IMR-90 (cell line): ENCODE results near the gene PADI2. TPM values are rescaled to one million over a fixed set of nuclear protein-coding genes. Genes with fewer than 3 reads are reported as not detected.

Experiments used
- ATAC-seq: fragments of 200-7000 bp; cut with Tn5 transposase; 2 replicates; pipeline ENCODE4 v1.9.1; 2020; ENCODE audit warnings: low read depth, mild to moderate bottlenecking, moderate library complexity
- BruUV-seq: library from RNA; stranded (reverse); fragments of 400-500 nt; replicated peaks from 2 replicates; lab custom pipeline; 2021; lab: Mats Ljungman, UMichigan
- CTCF ChIA-PET: fragments of 300-600 bp; formaldehyde crosslinking; extraction: SDS; loops from one replicate; lab custom pipeline; 2021; ENCODE audit warnings: antibody characterized with exemption; lab: Yijun Ruan, JAX
- POLR2A ChIA-PET: fragments of 300-600 bp; sonication (Branson Sonifier 250); formaldehyde crosslinking; loops from one replicate; lab custom pipeline; 2022; ENCODE audit warnings: antibody characterized with exemption; ENCODE audit not compliant: unreplicated experiment; lab: Charles Lee
- DNase-seq: peaks from one replicate; pipeline ENCODE4 v3.0.0; 2013
- H2AFZ ChIP-seq: replicated peaks from 2 replicates; pipeline ENCODE3; 2013; ENCODE audit warnings: low read length, mild to moderate bottlenecking; ENCODE audit not compliant: poor library complexity
- H2AK5ac ChIP-seq: 2 replicates; pipeline ENCODE4 v1.6.1; 2013; ENCODE audit warnings: low read depth, low read length, inconsistent platforms
- H2AK9ac ChIP-seq: replicated peaks from 2 replicates; pipeline ENCODE3; 2013; ENCODE audit warnings: mild to moderate bottlenecking, low read depth, low read length, moderate library complexity; ENCODE audit not compliant: poor library complexity
- H2BK120ac ChIP-seq: 2 replicates; pipeline ENCODE4 v1.6.1; 2013; ENCODE audit warnings: low read depth, low read length, inconsistent platforms
- H2BK15ac ChIP-seq: 3 replicates; pipeline ENCODE4 v1.6.1; 2013; ENCODE audit warnings: low read depth, low read length, inconsistent platforms
- H2BK20ac ChIP-seq: 2 replicates; pipeline ENCODE4 v1.6.1; 2013; ENCODE audit warnings: low read depth, mild to moderate bottlenecking, inconsistent platforms, low read length, moderate library complexity
- H2BK5ac ChIP-seq: 2 replicates; pipeline ENCODE4 v1.6.1; 2013; ENCODE audit warnings: mild to moderate bottlenecking, low read depth, low read length, inconsistent platforms; ENCODE audit not compliant: poor library complexity, severe bottlenecking
- H3K14ac ChIP-seq: replicated peaks from 2 replicates; pipeline ENCODE4 v1.6.1; 2013; ENCODE audit warnings: low read depth, low read length, inconsistent platforms
- H3K18ac ChIP-seq: 2 replicates; pipeline ENCODE4 v1.6.1; 2013; ENCODE audit warnings: low read depth, low read length, control low read depth
- H3K23ac ChIP-seq: 2 replicates; pipeline ENCODE4 v1.6.1; 2013; ENCODE audit warnings: low read depth, low read length, inconsistent platforms
- H3K27ac ChIP-seq: 2 replicates; pipeline ENCODE4 v1.5.1; 2013; ENCODE audit warnings: mild to moderate bottlenecking, control low read depth, low read length; ENCODE audit not compliant: insufficient read depth
- H3K27me3 ChIP-seq: 2 replicates; pipeline ENCODE4 v1.6.1; 2013; ENCODE audit warnings: low read length; ENCODE audit not compliant: control insufficient read depth, insufficient read depth
- H3K36me3 ChIP-seq: 2 replicates; pipeline ENCODE4 v1.6.1; 2013; ENCODE audit warnings: low read length, mixed read lengths; ENCODE audit not compliant: control insufficient read depth, insufficient read depth
- H3K4ac ChIP-seq: 2 replicates; pipeline ENCODE4 v1.6.1; 2013; ENCODE audit warnings: low read depth, low read length, inconsistent platforms
- H3K4me1 ChIP-seq: 2 replicates; pipeline ENCODE4 v1.6.1; 2013; ENCODE audit warnings: low read length, mixed read lengths; ENCODE audit not compliant: control insufficient read depth, insufficient read depth
- H3K4me2 ChIP-seq: 2 replicates; pipeline ENCODE4 v1.6.1; 2013; ENCODE audit warnings: low read depth, mild to moderate bottlenecking, control low read depth, low read length, moderate library complexity
- H3K4me3 ChIP-seq: 2 replicates; pipeline ENCODE4 v1.5.1; 2013; ENCODE audit warnings: low read depth, mild to moderate bottlenecking, control low read depth, low read length, moderate library complexity; ENCODE audit not compliant: insufficient read depth
- H3K56ac ChIP-seq: 2 replicates; pipeline ENCODE4 v1.6.1; 2013; ENCODE audit warnings: low read length, inconsistent platforms; ENCODE audit not compliant: insufficient read depth; ENCODE audit errors: extremely low read depth
- H3K79me1 ChIP-seq, 2 experiments: 2 replicates each; pipeline ENCODE4 v1.6.1; 2013; ENCODE audit warnings: low read length in 2 of 2, inconsistent platforms in 1 of 2, low read depth in 1 of 2
- H3K9ac ChIP-seq: 2 replicates; pipeline ENCODE4 v1.6.1; 2013; ENCODE audit warnings: low read depth, low read length, control low read depth
- H3K9me1 ChIP-seq: 2 replicates; pipeline ENCODE4 v1.6.1; 2013; ENCODE audit warnings: low read length, inconsistent platforms; ENCODE audit not compliant: insufficient read depth
- H3K9me3 ChIP-seq: 2 replicates; pipeline ENCODE4 v1.6.1; 2013; ENCODE audit warnings: low read length; ENCODE audit not compliant: control insufficient read depth, insufficient read depth
- H4K20me1 ChIP-seq: 2 replicates; pipeline ENCODE4 v1.6.1; 2013; ENCODE audit warnings: low read length, inconsistent platforms; ENCODE audit not compliant: insufficient read depth
- H4K5ac ChIP-seq: 2 replicates; pipeline ENCODE4 v1.6.1; 2013; ENCODE audit warnings: mild to moderate bottlenecking, low read depth, low read length, control low read depth
- H4K8ac ChIP-seq, 2 experiments: 2 replicates each; pipeline ENCODE4 v1.6.1; 2013; ENCODE audit warnings: low read depth in 2 of 2, low read length in 2 of 2, control low read depth in 1 of 2, inconsistent platforms in 1 of 2
- H4K91ac ChIP-seq: 2 replicates; pipeline ENCODE4 v1.6.1; 2013; ENCODE audit warnings: low read depth, low read length, inconsistent platforms; ENCODE audit not compliant: insufficient read depth
- POLR2A ChIP-seq: IDR thresholded peaks from 2 replicates; pipeline ENCODE4 v1.6.1; 2012; ENCODE audit warnings: mild to moderate bottlenecking, low read depth, low read length
- WGBS, 2 experiments: methylation state at CpG; one replicate each; pipeline versions ENCODE4 v1.1.5 to v1.1.7; 2013; ENCODE audit warnings: missing lambda C conversion rate in 2 of 2; ENCODE audit not compliant: insufficient read length in 1 of 2; ENCODE audit errors: extremely low coverage in 2 of 2; 5-methylcytosine and 5-hydroxymethylcytosine counted together
- dilution Hi-C: fragments of 300-500 bp; cut with HindIII; formaldehyde crosslinking; loops from one replicate; pipeline ENCODE4 v1.14.3; 2018; ENCODE audit warnings: low sequenced_read_pairs; ENCODE audit not compliant: unreplicated experiment
- in situ Hi-C: fragments of 300-500 bp; cut with MboI; formaldehyde crosslinking; loops from 3 replicates; pipeline ENCODE4 v1.14.3; 2019; ENCODE audit warnings: low sequenced_read_pairs, inconsistent platforms, mixed read lengths
- intact Hi-C: fragments of 100-400 bp; cut with micrococcal nuclease; formaldehyde crosslinking; loops from 2 replicates; pipeline ENCODE4 v1.10.0; 2022
- polyA plus RNA-seq, 3 experiments: library from polyadenylated mRNA; depleted of rRNA; stranded (reverse); fragments of >200 nt; gene quantifications; 2 replicates each; pipeline ENCODE4 v1.2.3, GENCODE V29; 2012; ENCODE audit warnings: low replicate concordance in 1 of 3
- total RNA-seq: library from RNA; depleted of rRNA; stranded (reverse); fragments of >200 nt; gene quantifications from 2 replicates; pipeline ENCODE4 v1.2.3, GENCODE V29; 2012
- TF ChIP-seq, protein P1 (sequence below): fragments of 150-350 bp; IDR thresholded peaks from 2 replicates; pipeline ENCODE4 v1.6.1; 2017; ENCODE audit warnings: mild to moderate bottlenecking, antibody characterized with exemption, low read length, low read depth

PADI2 gene
- total and polyA plus RNA-seq, 2 of the 4 experiments (the other 2 are of a cell fraction): not detected

DNA sequence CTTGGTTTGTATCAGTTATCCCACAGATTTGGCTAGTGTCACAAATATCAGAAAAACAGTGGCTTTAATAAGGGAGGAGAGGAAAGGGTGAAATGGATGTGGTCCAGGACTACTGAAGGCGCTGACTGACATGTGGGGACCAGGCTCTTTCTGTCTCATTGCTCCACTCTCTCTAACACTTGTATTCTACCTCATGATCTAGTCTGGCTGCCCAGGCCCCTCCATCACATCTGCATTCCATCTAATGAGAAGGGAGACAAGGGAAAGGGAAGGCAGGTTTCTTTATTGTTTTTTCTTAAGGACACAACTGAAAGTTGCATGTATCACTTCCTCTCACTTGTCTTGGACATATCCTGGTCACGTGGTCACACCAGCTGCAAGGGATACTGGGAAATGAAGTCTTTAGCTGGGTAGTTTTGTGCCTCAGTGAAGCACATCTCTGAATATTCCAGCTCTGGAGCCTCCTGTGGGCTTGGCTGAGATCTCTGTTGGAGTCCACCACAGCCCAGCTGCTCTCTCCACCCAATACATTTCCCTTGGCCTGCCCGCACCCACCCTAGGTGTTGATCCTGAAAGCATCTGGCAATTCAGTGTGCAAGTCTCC lies 42.0 kb upstream of the PADI2 start:
- Histone ChIP-seq H3K56ac (no peak overlapping the region), H2AFZ (peak overlapping the region; percentile 85), H2BK20ac (0 out of 2 replicates have a peak overlapping the region, but pooled peaks have one; percentile 22), H3K4me2 (no peak overlapping the region), H2BK5ac (no peak overlapping the region), H3K14ac (no peak overlapping the region), H2AK9ac (no peak overlapping the region), H3K4me1 (no peaks in the 10 kb centered on the region), H4K5ac (peak overlapping the region; percentile 9; the same call in 1 of the 2 replicates), H2BK120ac (peak overlapping the region; percentile 59; the same call in 1 of the 2 replicates), H4K91ac (peak overlapping the region; percentile 73), H3K79me1 (no peaks in the 10 kb centered on the region), H3K4me3 (no peak overlapping the region), H3K9me1 (no peaks in the 10 kb centered on the region), H3K18ac (0 out of 2 replicates have a peak overlapping the region, but pooled peaks have one; percentile 20), H3K36me3 (no peaks in the 10 kb centered on the region), H3K9ac (no peak overlapping the region), H3K27me3 (no peaks in the 10 kb centered on the region; the same call in 1 of the 2 replicates), H3K27ac (no peak overlapping the region), H4K8ac (peak overlapping the region in 1 of 2 experiments; percentile 79; a peak in 3 of 4 replicates), H3K23ac (no peak overlapping the region), H3K9me3 (peaks cover 1% of the 10 kb centered on the region; the same call in 1 of the 2 replicates), H4K20me1 (no peaks in the 10 kb centered on the region), H2BK15ac (peak overlapping the region; percentile 32; the same call in 1 of the 3 replicates), H2AK5ac (no peak overlapping the region), H3K4ac (0 out of 2 replicates have a peak overlapping the region, but pooled peaks have one; percentile 43)
- BruUV-seq: no TSS peak
- TF ChIP-seq POLR2A: no peak
- TF ChIP-seq, protein P1, sequence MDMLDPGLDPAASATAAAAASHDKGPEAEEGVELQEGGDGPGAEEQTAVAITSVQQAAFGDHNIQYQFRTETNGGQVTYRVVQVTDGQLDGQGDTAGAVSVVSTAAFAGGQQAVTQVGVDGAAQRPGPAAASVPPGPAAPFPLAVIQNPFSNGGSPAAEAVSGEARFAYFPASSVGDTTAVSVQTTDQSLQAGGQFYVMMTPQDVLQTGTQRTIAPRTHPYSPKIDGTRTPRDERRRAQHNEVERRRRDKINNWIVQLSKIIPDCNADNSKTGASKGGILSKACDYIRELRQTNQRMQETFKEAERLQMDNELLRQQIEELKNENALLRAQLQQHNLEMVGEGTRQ: peak; percentile 66
- ChIA-PET CTCF (no interaction called here), POLR2A (no interaction called here)
- in situ Hi-C loops (no loop called here), dilution Hi-C loops (no loop called here), intact Hi-C loops (no loop called here)
- ATAC-seq (no peak), DNase-seq (peak; percentile 11)
- no CpG with 5 or more reads among the region's 3 CpGs for WGBS, 2 experiments
